GM19452 (cell line): ENCODE results near the gene PUM1.
"Not testable (repeated sequence)": the region's sequence is repeated elsewhere in the genome, so short reads cannot be mapped to it uniquely, and the experiment has no call there.

Source experiments
- ATAC-seq: cut with Tn5 transposase; IDR thresholded peaks from one replicate; pipeline ENCODE4 v1.9.1; 2021; ENCODE audit not compliant: unreplicated experiment

Gene PUM1

GRCh38 chr1:30966690-30967369 is 98.7 kb downstream of the PUM1 start:
- no peak for ATAC-seq

- no peak for ATAC-seq
These were observed 99.5 kb downstream of the PUM1 start for GRCh38 chr1:30965924-30966599.

GRCh38 chr1:30964706-30965105 is 100.8 kb downstream of the PUM1 start:
- no peak for ATAC-seq

- no peak for ATAC-seq
These were observed 102.7 kb downstream of the PUM1 start for GRCh38 chr1:30962609-30963508.

- ATAC-seq: no peak
These were observed 107.8 kb downstream of the PUM1 start for GRCh38 chr1:30957560-30958222.

GRCh38 chr1:30955448-30956015 is 110.0 kb downstream of the PUM1 start:
- ATAC-seq: no peak

GRCh38 chr1:30953685-30954084 is 111.8 kb downstream of the PUM1 start:
- ATAC-seq: no peak

GRCh38 chr1:30952098-30952497 is 113.4 kb downstream of the PUM1 start:
- ATAC-seq: no peak

- ATAC-seq: no peak
These were observed 114.8 kb downstream of the PUM1 start for GRCh38 chr1:30950700-30951099.

GRCh38 chr1:30950053-30950452 is 115.5 kb downstream of the PUM1 start:
- no peak for ATAC-seq

GRCh38 chr1:30949487-30949838 is 116.1 kb downstream of the PUM1 start:
- not testable (repeated sequence) for ATAC-seq

GRCh38 chr1:30948813-30949486 is 116.6 kb downstream of the PUM1 start:
- ATAC-seq: not testable (repeated sequence)

- no peak for ATAC-seq
These were observed 117.2 kb downstream of the PUM1 start for GRCh38 chr1:30948278-30948677.

- ATAC-seq: no peak
These were observed 118.3 kb downstream of the PUM1 start for GRCh38 chr1:30947212-30947611.

GRCh38 chr1:30942326-30942963 is 123.1 kb downstream of the PUM1 start:
- no peak for ATAC-seq

- ATAC-seq: no peak
These were observed 125.0 kb downstream of the PUM1 start for GRCh38 chr1:30940541-30940940.

- ATAC-seq: no peak
These were observed 128.9 kb downstream of the PUM1 start for GRCh38 chr1:30936541-30937171.

GRCh38 chr1:30935758-30936157 is 129.8 kb downstream of the PUM1 start:
- not testable (repeated sequence) for ATAC-seq

GRCh38 chr1:30934613-30935012 is 130.9 kb downstream of the PUM1 start:
- ATAC-seq: no peak
